C4-2B (cell line): ENCODE measurements around the gene DAPK1.

ENCODE experiments used
- ZFX ChIP-seq: fragments of 450-650 bp; IDR thresholded peaks from 2 replicates; pipeline ENCODE4 v1.6.1; 2017
- TF ChIP-seq, protein P1 (sequence below): fragments of 450-650 bp; conservative IDR thresholded peaks from 2 replicates; pipeline ENCODE4 v1.5.1; 2017; ENCODE audit warnings: mild to moderate bottlenecking

DNA sequence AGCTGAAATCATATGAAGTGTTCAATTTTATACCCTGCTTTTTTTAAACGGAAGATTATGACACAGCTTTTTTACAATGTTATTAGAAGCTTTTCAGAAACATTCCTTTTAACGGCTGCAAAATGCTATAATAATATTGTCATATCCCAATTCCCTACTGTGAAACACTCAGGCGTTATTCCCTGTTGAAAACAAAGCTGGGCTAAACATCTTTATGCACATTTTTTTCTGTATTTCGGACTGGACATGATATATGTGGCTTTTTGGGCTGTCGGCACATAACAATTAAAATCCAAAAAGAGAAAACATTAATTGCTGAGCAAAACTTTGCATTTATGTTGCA lies 216.3 kb downstream of the DAPK1 start:
- TF ChIP-seq, protein P1, sequence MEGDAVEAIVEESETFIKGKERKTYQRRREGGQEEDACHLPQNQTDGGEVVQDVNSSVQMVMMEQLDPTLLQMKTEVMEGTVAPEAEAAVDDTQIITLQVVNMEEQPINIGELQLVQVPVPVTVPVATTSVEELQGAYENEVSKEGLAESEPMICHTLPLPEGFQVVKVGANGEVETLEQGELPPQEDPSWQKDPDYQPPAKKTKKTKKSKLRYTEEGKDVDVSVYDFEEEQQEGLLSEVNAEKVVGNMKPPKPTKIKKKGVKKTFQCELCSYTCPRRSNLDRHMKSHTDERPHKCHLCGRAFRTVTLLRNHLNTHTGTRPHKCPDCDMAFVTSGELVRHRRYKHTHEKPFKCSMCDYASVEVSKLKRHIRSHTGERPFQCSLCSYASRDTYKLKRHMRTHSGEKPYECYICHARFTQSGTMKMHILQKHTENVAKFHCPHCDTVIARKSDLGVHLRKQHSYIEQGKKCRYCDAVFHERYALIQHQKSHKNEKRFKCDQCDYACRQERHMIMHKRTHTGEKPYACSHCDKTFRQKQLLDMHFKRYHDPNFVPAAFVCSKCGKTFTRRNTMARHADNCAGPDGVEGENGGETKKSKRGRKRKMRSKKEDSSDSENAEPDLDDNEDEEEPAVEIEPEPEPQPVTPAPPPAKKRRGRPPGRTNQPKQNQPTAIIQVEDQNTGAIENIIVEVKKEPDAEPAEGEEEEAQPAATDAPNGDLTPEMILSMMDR, result no peak
- no peak for TF ChIP-seq ZFX
